Measurements from ENCODE around the gene ERLEC1. TPM values are rescaled to one million over a fixed set of nuclear protein-coding genes. Genes with fewer than 3 reads are reported as not detected.

Gene ERLEC1
- total RNA-seq, 1 experiment from 2014 or later, result 21.6 TPM

DNA sequence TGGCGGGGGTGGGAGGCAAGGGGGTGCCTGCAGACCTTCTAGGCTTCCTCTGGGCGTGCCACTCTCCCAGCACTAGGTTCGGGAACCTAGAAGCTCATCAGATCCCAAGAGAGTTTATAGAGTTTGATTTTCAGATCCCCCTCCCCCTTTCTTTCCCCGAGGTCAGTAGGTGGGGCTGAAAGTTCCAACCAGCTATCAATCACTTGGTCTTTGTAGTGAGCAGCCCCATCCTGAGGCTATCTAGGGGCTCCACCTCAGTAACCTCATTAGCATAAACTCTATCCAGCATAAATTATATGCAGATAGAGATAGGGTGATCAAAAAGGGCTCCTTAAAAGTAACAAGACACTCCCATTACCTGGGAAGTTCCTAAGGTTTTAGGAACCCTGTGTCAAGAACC, 32.8 kb downstream of the ERLEC1 start:
- peaks cover 0 to 5% of the 10 kb centered on the region in 2 experiments; a peak in 1 of 4 replicates for H3K4me1 Mint-ChIP-seq
- no peaks in the 10 kb centered on the region for H3K23me2 ChIP-seq (ENCODE audit: insufficient read length, low read depth, low read length, poor library complexity, severe bottlenecking)
- H3T11ph ChIP-seq (ENCODE audit: low read length), result no peak overlapping the region
- H4K8ac ChIP-seq (replicated peaks; ENCODE audit: insufficient read length, low read depth, low read length), result no peak overlapping the region
- no peaks in the 10 kb centered on the region for H3K79me2 ChIP-seq (ENCODE audit: insufficient read depth, low read length)
- no peak overlapping the region for H3K9ac ChIP-seq (ENCODE audit: extremely low read depth, insufficient read length, low read length)
- H3K27me3 Mint-ChIP-seq (ENCODE audit: low read depth), result no peaks in the 10 kb centered on the region
- H3K23ac ChIP-seq (ENCODE audit: insufficient read length, low read depth, low read length), result no peak overlapping the region
- TF ChIP-seq, protein P1, sequence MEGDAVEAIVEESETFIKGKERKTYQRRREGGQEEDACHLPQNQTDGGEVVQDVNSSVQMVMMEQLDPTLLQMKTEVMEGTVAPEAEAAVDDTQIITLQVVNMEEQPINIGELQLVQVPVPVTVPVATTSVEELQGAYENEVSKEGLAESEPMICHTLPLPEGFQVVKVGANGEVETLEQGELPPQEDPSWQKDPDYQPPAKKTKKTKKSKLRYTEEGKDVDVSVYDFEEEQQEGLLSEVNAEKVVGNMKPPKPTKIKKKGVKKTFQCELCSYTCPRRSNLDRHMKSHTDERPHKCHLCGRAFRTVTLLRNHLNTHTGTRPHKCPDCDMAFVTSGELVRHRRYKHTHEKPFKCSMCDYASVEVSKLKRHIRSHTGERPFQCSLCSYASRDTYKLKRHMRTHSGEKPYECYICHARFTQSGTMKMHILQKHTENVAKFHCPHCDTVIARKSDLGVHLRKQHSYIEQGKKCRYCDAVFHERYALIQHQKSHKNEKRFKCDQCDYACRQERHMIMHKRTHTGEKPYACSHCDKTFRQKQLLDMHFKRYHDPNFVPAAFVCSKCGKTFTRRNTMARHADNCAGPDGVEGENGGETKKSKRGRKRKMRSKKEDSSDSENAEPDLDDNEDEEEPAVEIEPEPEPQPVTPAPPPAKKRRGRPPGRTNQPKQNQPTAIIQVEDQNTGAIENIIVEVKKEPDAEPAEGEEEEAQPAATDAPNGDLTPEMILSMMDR (conservative IDR thresholded peaks at IDR 0.05), result no peak
- no peak overlapping the region for H4K91ac ChIP-seq (ENCODE audit: insufficient read length, low read depth, low read length)
- no peak overlapping the region for H4K5ac ChIP-seq (ENCODE audit: insufficient read length, low read depth, low read length)
- no peak overlapping the region for H3K18ac ChIP-seq (ENCODE audit: insufficient read length, low read depth, low read length)
- H2AK5ac ChIP-seq (ENCODE audit: insufficient read length, low read length), result no peak overlapping the region
- no peaks in the 10 kb centered on the region for H3K9me3 ChIP-seq (ENCODE audit: control insufficient read depth, low read depth, low read length)
- no peak for DNase-seq
- no peak overlapping the region for H2BK120ac ChIP-seq (ENCODE audit: low read depth, low read length, poor library complexity, severe bottlenecking)
- H2BK20ac ChIP-seq (ENCODE audit: low read depth, low read length, poor library complexity, severe bottlenecking), result no peak overlapping the region
- H3K4me1 ChIP-seq (ENCODE audit: insufficient read depth, low read length), result no peaks in the 10 kb centered on the region
- H3K79me1 ChIP-seq (ENCODE audit: insufficient read depth, low read depth, low read length, poor library complexity, severe bottlenecking), result no peaks in the 10 kb centered on the region
- H3K27ac Mint-ChIP-seq, result 0 out of 7 replicates have a peak overlapping the region, but pooled peaks of 1 of the 3 experiments have one; percentile 11
- no peak overlapping the region for H3K4me3 Mint-ChIP-seq
- H2AFZ ChIP-seq (ENCODE audit: low read length), result no peak overlapping the region
- H3K4ac ChIP-seq (ENCODE audit: low read depth, low read length), result no peak overlapping the region
- H3K9me3 Mint-ChIP-seq, result no peaks in the 10 kb centered on the region
- no CpG with 5 or more reads among the region's 4 CpGs for WGBS (ENCODE audit: extremely low coverage, insufficient read length, low lambda C conversion rate)
- H2BK5ac ChIP-seq (ENCODE audit: insufficient read length, low read length), result no peak overlapping the region
- no peak overlapping the region for H2BK15ac ChIP-seq (ENCODE audit: low read depth, low read length)
- no peak overlapping the region for H3K14ac ChIP-seq (ENCODE audit: insufficient read depth, low read length)
- no peak overlapping the region for H2BK12ac ChIP-seq (ENCODE audit: insufficient read length, low read depth, low read length)
- no peak overlapping the region for H3K56ac ChIP-seq (ENCODE audit: insufficient read length, low read depth, low read length)
- no peak overlapping the region for H3K4me2 ChIP-seq (ENCODE audit: insufficient read depth, insufficient read length, low read length)
- H3K27ac ChIP-seq (ENCODE audit: insufficient read length, low read depth, low read length), result no peak overlapping the region
- H3K36me3 Mint-ChIP-seq (ENCODE audit: insufficient read depth in 1 of 3, low read depth in 3 of 3), result peaks cover 6 to 23% (median 16%) of the 10 kb centered on the region in 3 experiments; a peak in 6 of 7 replicates
- no peaks in the 10 kb centered on the region for H3K27me3 ChIP-seq (ENCODE audit: insufficient read depth, low read length)
- no peaks in the 10 kb centered on the region for H4K20me1 ChIP-seq (ENCODE audit: control insufficient read depth, insufficient read depth, insufficient read length)
